K562 (cell line): ENCODE measurements around the gene KCNQ2. TPM values are rescaled to one million over a fixed set of nuclear protein-coding genes. Genes with fewer than 3 reads are reported as not detected.

Experiments
- ATAC-seq: fragments of 200-7000 bp; cut with Tn5 transposase; 3 replicates; pipeline ENCODE4 v1.9.1; 2020; ENCODE audit warnings: moderate library complexity
- BruUV-seq: library from RNA; stranded (reverse); fragments of 400-500 nt; replicated peaks from 2 replicates; lab custom pipeline; 2021; lab: Mats Ljungman, UMichigan
- CTCF ChIA-PET: fragments of 300-600 bp; formaldehyde crosslinking; extraction: SDS; loops from one replicate; lab custom pipeline; 2021; ENCODE audit warnings: low intra/inter-chr PET ratio; lab: Yijun Ruan, JAX
- POLR2A ChIA-PET: fragments of 300-600, 350-650 bp; sonication (Branson Sonifier 250); formaldehyde crosslinking; extraction: SDS; loops from one replicate; lab custom pipeline; 2021; ENCODE audit warnings: antibody characterized with exemption, inconsistent platforms; lab: Yijun Ruan, JAX
- DNase-seq, 4 experiments: peaks; one replicate each; pipeline versions ENCODE4 v3.0.0 to v3.0.0-alpha.2; 2011 to 2018; ENCODE audit warnings: low spot score in 3 of 4, mixed read lengths in 3 of 4; ENCODE audit errors: extremely low read depth in 1 of 4
- FAIRE-seq: peaks from 2 replicates; lab custom pipeline; 2011; peaks lifted over from hg19 to GRCh38; lab: Jason Lieb, UNC
- H2AFZ ChIP-seq: 2 replicates; pipeline ENCODE4 v1.6.0; 2011; ENCODE audit warnings: low read depth, low read length, control low read depth, inconsistent platforms
- H3K27ac ChIP-seq: fragments of 200-600 bp; 3 replicates; pipeline ENCODE4 v1.8.0; 2011; ENCODE audit warnings: low read depth, mild to moderate bottlenecking, control low read depth, inconsistent platforms, low read length, moderate library complexity, mixed read lengths; ENCODE audit errors: extremely low read depth
- H3K27me3 ChIP-seq, 2 experiments: fragments of 300-600 bp in 1 of 2; 2 replicates in 1 of 2; 3 replicates in 1 of 2; pipeline versions ENCODE4 v1.6.0 to v1.8.0; 2011; ENCODE audit warnings: inconsistent platforms in 2 of 2, low read length in 2 of 2, mild to moderate bottlenecking in 1 of 2, mixed read lengths in 1 of 2, moderate library complexity in 1 of 2; ENCODE audit not compliant: control insufficient read depth in 2 of 2, insufficient read depth in 2 of 2
- H3K36me3 ChIP-seq: fragments of 300-600 bp; 3 replicates; pipeline ENCODE4 v1.8.0; 2011; ENCODE audit warnings: mild to moderate bottlenecking, low read length, inconsistent platforms; ENCODE audit not compliant: control insufficient read depth, insufficient read depth
- H3K4me1 ChIP-seq, 2 experiments: fragments of 200-600 bp in 1 of 2; replicated peaks in 1 of 2; 2 replicates in 1 of 2; 3 replicates in 1 of 2; pipeline versions ENCODE4 v1.5.1 to v1.8.0; 2011; ENCODE audit warnings: inconsistent platforms in 2 of 2, low read length in 2 of 2, mild to moderate bottlenecking in 1 of 2, mixed read lengths in 1 of 2, moderate library complexity in 1 of 2; ENCODE audit not compliant: control insufficient read depth in 2 of 2, insufficient read depth in 2 of 2
- H3K4me2 ChIP-seq: 2 replicates; pipeline ENCODE4 v1.6.1; 2011; ENCODE audit warnings: low read length, control low read depth, inconsistent platforms, mixed read lengths; ENCODE audit not compliant: insufficient read depth
- H3K4me3 ChIP-seq: fragments of 200-600 bp; sonication (generic), shearing (Covaris generic); 2 replicates; pipeline ENCODE4 v1.5.1; 2016; ENCODE audit warnings: control low read depth, inconsistent platforms
- H3K79me2 ChIP-seq: fragments of 200-600 bp; 3 replicates; pipeline ENCODE4 v1.8.0; 2011; ENCODE audit warnings: low read length, inconsistent platforms; ENCODE audit not compliant: control insufficient read depth, insufficient read depth
- H3K9ac ChIP-seq, 2 experiments: 2 replicates each; pipeline versions ENCODE4 v1.6.0 to v1.6.1; 2011; ENCODE audit warnings: low read depth in 2 of 2, low read length in 2 of 2, control low read depth in 1 of 2, inconsistent platforms in 1 of 2, mild to moderate bottlenecking in 1 of 2, mixed read lengths in 1 of 2; ENCODE audit not compliant: insufficient read depth in 1 of 2
- H3K9me1 ChIP-seq: one replicate; pipeline ENCODE4 v1.6.0; 2011; ENCODE audit warnings: inconsistent platforms, mild to moderate bottlenecking, low read length, moderate library complexity; ENCODE audit not compliant: control insufficient read depth, insufficient read depth
- H3K9me3 ChIP-seq: replicated peaks from 2 replicates; pipeline ENCODE4 v1.5.1; 2011; ENCODE audit warnings: low read depth, low read length, inconsistent platforms; ENCODE audit not compliant: control insufficient read depth, insufficient read depth
- H4K20me1 ChIP-seq: replicated peaks from 2 replicates; pipeline ENCODE4 v1.6.1; 2011; ENCODE audit warnings: low read length, inconsistent platforms, mixed read lengths; ENCODE audit not compliant: control insufficient read depth, insufficient read depth
- CBX1 ChIP-seq: sonication (generic); IDR thresholded peaks from 2 replicates; pipeline ENCODE4 v1.6.1; 2016; ENCODE audit warnings: antibody characterized with exemption, low read depth, mild to moderate bottlenecking
- CTCF ChIP-seq, 3 experiments: IDR thresholded peaks in 2 of 3; conservative IDR thresholded peaks in 1 of 3; 2 replicates each; pipeline ENCODE4 v1.5.1; 2011 to 2012; ENCODE audit warnings: low read length in 3 of 3, mild to moderate bottlenecking in 3 of 3, control low read depth in 2 of 3, improper control_type of control experiment in 1 of 3, inconsistent platforms in 1 of 3, low read depth in 1 of 3, mixed read lengths in 1 of 3, moderate library complexity in 1 of 3; ENCODE audit not compliant: insufficient read depth in 2 of 3
- NEUROD1 ChIP-seq: fragments of 150-350 bp; IDR thresholded peaks from 2 replicates; pipeline ENCODE4 v1.6.1; 2014; ENCODE audit warnings: borderline replicate concordance, low read length, low read depth; ENCODE audit not compliant: partially characterized antibody
- ZNF407 ChIP-seq: fragments of 450-650 bp; IDR thresholded peaks from 2 replicates; pipeline ENCODE4 v1.6.1; 2016; ENCODE audit warnings: low read depth
- WGBS: fragments of 100-300 bp; shearing (Covaris generic); methylation state at CpG from one replicate; pipeline ENCODE4 v1.1.6; 2016; ENCODE audit warnings: low coverage, mixed read lengths; ENCODE audit not compliant: insufficient coverage; ENCODE audit errors: missing lambda C conversion rate; 5-methylcytosine and 5-hydroxymethylcytosine counted together
- in situ Hi-C: fragments of 300-500 bp; cut with MboI; formaldehyde crosslinking; loops from 4 replicates; pipeline ENCODE4 v1.15.0; 2018; ENCODE audit warnings: inconsistent platforms, mixed read lengths
- intact Hi-C: fragments of 100-400 bp; cut with micrococcal nuclease; formaldehyde crosslinking; loops from 2 replicates; pipeline ENCODE4 v1.14.2; 2022
- polyA plus RNA-seq, 8 experiments: library from polyadenylated mRNA; depleted of rRNA in 4 of 8; stranded (reverse) in 5 of 8; unstranded in 3 of 8; fragments of >200 nt; fragmentation: Nextera tagmentation in 2 of 8; fragmentation: Illumina TruSeq in 1 of 8; extraction: Ambion mirVana in 2 of 8; extraction: Trizol in 1 of 8; gene quantifications; 2 replicates each; pipeline versions ENCODE4 v1.2.1 to v1.2.3, GENCODE V29; 2011 to 2014; ENCODE audit warnings: inconsistent platforms in 1 of 8, missing spikeins in 1 of 8
- total RNA-seq, 7 experiments: library from RNA; depleted of rRNA in 6 of 7; stranded (reverse); fragments of >200 nt in 6 of 7; fragmentation: Illumina TruSeq in 2 of 7; extraction: Trizol in 2 of 7; gene quantifications; 2 replicates each; pipeline versions ENCODE4 v1.2.1 to v1.2.3, GENCODE V29; 2011 to 2021; ENCODE audit warnings: low replicate concordance in 1 of 7
- TF ChIP-seq, protein P1 (sequence below): fragments of 450-650 bp; formaldehyde crosslinking; IDR thresholded peaks from 2 replicates; pipeline ENCODE4 v1.4.0; 2022; ENCODE audit warnings: missing genetic modification characterization

KCNQ2 gene
- total and polyA plus RNA-seq, 9 of the 15 experiments (the other 6 are each of a cell fraction or from before 2014, with no cell fraction given) = 0.13 to 0.16 TPM; not detected in 7

DNA sequence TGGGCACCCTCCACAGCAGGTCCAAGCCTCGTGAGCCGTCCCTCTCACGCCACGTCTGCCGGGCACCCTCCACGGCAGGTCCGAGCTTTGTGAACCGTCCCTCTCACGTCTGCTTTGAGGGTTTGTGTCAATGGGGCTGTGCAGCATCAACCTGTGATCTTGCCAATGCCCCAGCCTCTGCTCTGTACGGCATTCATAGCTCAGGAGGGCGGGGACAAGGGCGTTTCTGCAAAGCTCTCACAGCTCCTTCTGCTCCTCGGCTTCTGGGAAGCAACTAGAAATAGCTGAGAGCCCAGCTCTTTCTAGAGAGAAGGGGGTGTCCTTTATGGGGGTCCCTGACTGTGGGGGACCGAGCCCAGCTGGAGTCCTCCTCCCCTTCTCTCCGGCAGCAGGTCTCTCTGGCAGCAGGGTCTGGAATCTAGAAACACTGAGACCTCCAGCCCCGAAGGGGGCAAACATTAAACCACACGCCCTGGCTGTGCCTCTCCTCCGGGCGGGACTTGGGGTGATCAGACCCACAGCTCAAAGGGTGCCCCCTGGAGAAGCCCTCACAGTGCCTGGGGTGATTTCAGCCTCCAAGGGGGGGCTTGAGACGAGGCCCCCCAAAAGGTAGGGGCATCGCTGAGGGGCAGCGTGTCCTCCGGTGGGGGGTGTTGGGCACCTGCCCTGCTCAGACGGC lies 70.1 kb downstream of the KCNQ2 start (continued):
- TF ChIP-seq CTCF (IDR thresholded peaks at IDR 0.05 in 2 of 3, conservative IDR thresholded peaks at IDR 0.05 in 1 of 3; ENCODE audit: insufficient read depth in 2 of 3, low read depth in 1 of 3, low read length in 3 of 3) = no peak

GRCh38 chr20:63401384-63402110 lies 70.9 kb downstream of the KCNQ2 start:
- ChIA-PET POLR2A (interaction anchor here (0.6 to 1.0 kb wide), 3 partner anchors 9 to 197 kb away, joined by 3 to 5 read pairs (median 4); no protein-coding TSS in a partner anchor), CTCF (no interaction called here)
- DNase-seq (no peak), ATAC-seq (no peak), FAIRE-seq (no peak)
- Histone ChIP-seq H3K79me2 (no peaks in the 10 kb centered on the region), H3K9me3 (no peaks in the 10 kb centered on the region), H3K27ac (no peak overlapping the region), H3K27me3 (peaks cover 10 to 81% of the 10 kb centered on the region in 2 experiments; a peak in 4 of 5 replicates), H3K4me3 (no peak overlapping the region), H3K9ac (no peak overlapping the region), H3K4me2 (no peak overlapping the region), H3K36me3 (no peaks in the 10 kb centered on the region), H3K4me1 (peaks cover 0 to 37% of the 10 kb centered on the region in 2 experiments; a peak in 2 of 5 replicates), H3K9me1 (no peaks in the 10 kb centered on the region), H2AFZ (no peak overlapping the region), H4K20me1 (peaks cover 20% of the 10 kb centered on the region)
- 5% methylated on average over 17 of the region's 29 CpGs for WGBS
- intact Hi-C loops = no loop called here
- no TSS peak for BruUV-seq
- in situ Hi-C loops = no loop called here
- no peak for TF ChIP-seq ZNF407
- TF ChIP-seq, protein P1, sequence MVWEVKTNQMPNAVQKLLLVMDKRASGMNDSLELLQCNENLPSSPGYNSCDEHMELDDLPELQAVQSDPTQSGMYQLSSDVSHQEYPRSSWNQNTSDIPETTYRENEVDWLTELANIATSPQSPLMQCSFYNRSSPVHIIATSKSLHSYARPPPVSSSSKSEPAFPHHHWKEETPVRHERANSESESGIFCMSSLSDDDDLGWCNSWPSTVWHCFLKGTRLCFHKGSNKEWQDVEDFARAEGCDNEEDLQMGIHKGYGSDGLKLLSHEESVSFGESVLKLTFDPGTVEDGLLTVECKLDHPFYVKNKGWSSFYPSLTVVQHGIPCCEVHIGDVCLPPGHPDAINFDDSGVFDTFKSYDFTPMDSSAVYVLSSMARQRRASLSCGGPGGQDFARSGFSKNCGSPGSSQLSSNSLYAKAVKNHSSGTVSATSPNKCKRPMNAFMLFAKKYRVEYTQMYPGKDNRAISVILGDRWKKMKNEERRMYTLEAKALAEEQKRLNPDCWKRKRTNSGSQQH (CRISPR knock-in tag) = no peak
- no peak for TF ChIP-seq CBX1
- TF ChIP-seq NEUROD1 = no peak
